Ureter (tissue), 1 donor: ENCODE data around the gene PSMB11. TPM values are rescaled to one million over a fixed set of nuclear protein-coding genes. Genes with fewer than 3 reads are reported as not detected.
"Not testable (repeated sequence)": the region's sequence is repeated elsewhere in the genome, so short reads cannot be mapped to it uniquely, and the experiment has no call there.

Experiments used
- DNase-seq: peaks from one replicate; pipeline ENCODE4 v3.0.0-alpha.2; 2020; ENCODE audit warnings: low spot score
- total RNA-seq: library from RNA; stranded (reverse); gene quantifications from one replicate; pipeline ENCODE4 v1.2.4, GENCODE V29; 2023
- donor health status: DM: yes; HTN: yes; CAD: no.

Gene PSMB11
- total RNA-seq = not detected

- DNase-seq = no peak
Observed at GRCh38 chr14:23042162-23042965, at the start of gene PSMB11. PSMB11 (plus strand) TSS chr14:23042212; CDS start chr14:23042226, 14 bp downstream.

GRCh38 chr14:22993517-22993916, 48.5 kb upstream of the PSMB11 start:
- DNase-seq = no peak

- no peak for DNase-seq
Observed at GRCh38 chr14:22994762-22995275, 47.2 kb upstream of the PSMB11 start.

- no peak for DNase-seq
Observed at GRCh38 chr14:22995889-22996625, 46.0 kb upstream of the PSMB11 start.

GRCh38 chr14:22996768-22997654, 45.0 kb upstream of the PSMB11 start:
- DNase-seq = no peak

GRCh38 chr14:22997676-22998323, 44.2 kb upstream of the PSMB11 start:
- DNase-seq = no peak

GRCh38 chr14:22998329-22999012, 43.5 kb upstream of the PSMB11 start:
- DNase-seq = no peak

- DNase-seq = no peak
Observed at GRCh38 chr14:23000860-23001259, 41.2 kb upstream of the PSMB11 start.

- DNase-seq = no peak
Observed at GRCh38 chr14:23002592-23002991, 39.4 kb upstream of the PSMB11 start.

GRCh38 chr14:23004274-23004673, 37.7 kb upstream of the PSMB11 start:
- DNase-seq = not testable (repeated sequence)

- DNase-seq = no peak
Observed at GRCh38 chr14:23005451-23006187, 36.4 kb upstream of the PSMB11 start.

- DNase-seq = no peak
Observed at GRCh38 chr14:23006188-23006534, 35.9 kb upstream of the PSMB11 start.

GRCh38 chr14:23006544-23007419, 35.2 kb upstream of the PSMB11 start:
- DNase-seq = peak; percentile 98

- no peak for DNase-seq
Observed at GRCh38 chr14:23008831-23009230, 33.2 kb upstream of the PSMB11 start.

GRCh38 chr14:23009483-23009938, 32.5 kb upstream of the PSMB11 start:
- DNase-seq = no peak

- peak; percentile 86 for DNase-seq
Observed at GRCh38 chr14:23009939-23010726, 31.9 kb upstream of the PSMB11 start, which contains the start of gene C14orf93. C14orf93 (minus strand) TSS chr14:23010143; CDS start chr14:22999023, 11,120 bp downstream.

GRCh38 chr14:23013054-23013748, 28.8 kb upstream of the PSMB11 start:
- DNase-seq = no peak

- DNase-seq = not testable (repeated sequence)
Observed at GRCh38 chr14:23013749-23014054, 28.3 kb upstream of the PSMB11 start.
